ENCODE data around the gene RAPGEF4. TPM values are rescaled to one million over a fixed set of nuclear protein-coding genes. Genes with fewer than 3 reads are reported as not detected.
A peak's percentile ranks its signal among the peaks of the same experiment; 100 is the strongest.

Gene RAPGEF4
- total and polyA plus RNA-seq, 9 of the 15 experiments (the other 6 are each of a cell fraction or from before 2014, with no cell fraction given): 0.04 to 0.33 (median 0.13) TPM; not detected in 6

DNA sequence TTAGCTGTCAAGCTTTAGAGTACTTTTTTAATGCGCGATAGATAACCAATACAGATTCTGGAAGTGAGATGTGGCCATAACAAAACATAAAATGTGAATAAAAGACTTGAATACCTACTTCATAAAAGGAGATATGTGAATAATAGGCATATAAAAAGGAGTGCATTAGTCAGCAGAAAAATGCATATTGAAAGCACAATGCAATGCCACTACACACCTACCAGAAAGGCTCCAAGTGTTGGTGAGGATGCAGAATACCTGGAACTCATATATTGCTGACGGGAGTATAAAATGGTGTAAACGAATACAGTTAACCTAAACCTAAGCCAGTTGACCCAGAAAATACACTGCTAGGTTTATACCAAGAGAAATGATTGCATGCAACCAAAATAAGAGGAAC is 10.9 kb upstream of the RAPGEF4 start:
- 0% methylated on average over 4 of the region's 4 CpGs for WGBS (ENCODE audit: insufficient coverage, low coverage, missing lambda C conversion rate)
- intact Hi-C loops (cut with micrococcal nuclease): no loop called here

DNA sequence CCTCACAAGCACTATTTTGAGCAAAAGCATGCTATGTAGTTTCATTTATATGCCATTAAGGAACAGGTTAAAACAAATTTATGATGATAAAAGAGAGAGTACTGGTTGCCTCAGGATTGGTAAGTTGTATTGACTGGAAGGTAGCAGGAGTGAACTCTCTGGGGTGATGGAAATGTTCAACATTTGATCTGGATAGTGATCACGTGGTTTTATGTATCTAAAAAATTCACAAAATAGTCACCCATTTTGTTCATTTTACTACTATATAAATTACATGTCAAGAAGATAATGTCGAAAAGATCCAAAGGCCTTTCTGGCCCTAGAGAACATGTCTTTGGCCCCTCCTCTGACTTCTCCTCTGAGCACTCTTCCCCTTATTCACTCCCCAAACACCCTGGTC is 10.4 kb upstream of the RAPGEF4 start:
- Histone ChIP-seq H2AFZ (ENCODE audit: low read depth, low read length) (no peak overlapping the region), H3K9ac (ENCODE audit: insufficient read depth in 1 of 2, low read depth in 2 of 2, low read length in 2 of 2) (no peak overlapping the region), H3K9me3 (replicated peaks; ENCODE audit: control insufficient read depth, insufficient read depth, low read depth, low read length) (no peaks in the 10 kb centered on the region), H3K4me1 (replicated peaks in 1 of 2; ENCODE audit: control insufficient read depth in 2 of 2, insufficient read depth in 2 of 2, low read length in 2 of 2) (no peaks in the 10 kb centered on the region), H3K36me3 (ENCODE audit: control insufficient read depth, insufficient read depth, low read length) (no peaks in the 10 kb centered on the region), H3K9me1 (ENCODE audit: control insufficient read depth, insufficient read depth, low read length) (no peaks in the 10 kb centered on the region), H3K27me3 (ENCODE audit: control insufficient read depth in 2 of 2, insufficient read depth in 2 of 2, low read length in 2 of 2) (peaks cover 0 to 3% of the 10 kb centered on the region in 2 experiments; a peak in 1 of 5 replicates), H3K27ac (ENCODE audit: extremely low read depth, low read depth, low read length) (no peak overlapping the region), H3K4me2 (ENCODE audit: insufficient read depth, low read length) (no peak overlapping the region), H4K20me1 (replicated peaks; ENCODE audit: control insufficient read depth, insufficient read depth, low read length) (no peaks in the 10 kb centered on the region), H3K4me3 (no peak overlapping the region), H3K79me2 (ENCODE audit: control insufficient read depth, insufficient read depth, low read length) (no peaks in the 10 kb centered on the region)
- FAIRE-seq (no peak), DNase-seq (ENCODE audit: extremely low read depth in 1 of 4, low spot score in 3 of 4) (no peak), ATAC-seq (no peak)
- BruUV-seq (replicated peaks): no TSS peak
- ChIA-PET CTCF (ENCODE audit: low intra/inter-chr PET ratio) (no interaction called here), POLR2A (no interaction called here)
- in situ Hi-C loops (cut with MboI): no loop called here
- TF ChIP-seq ZNF121 (CRISPR knock-in tag; conservative IDR thresholded peaks at IDR 0.05) (no peak), TEAD2 (tag; IDR thresholded peaks at IDR 0.05) (no peak), BHLHE40 (IDR thresholded peaks at IDR 0.05; ENCODE audit: low read length) (no peak), ARID2 (IDR thresholded peaks at IDR 0.05) (no peak), TCF7L2 (IDR thresholded peaks at IDR 0.05; ENCODE audit: low read depth, low read length) (no peak)
- TF ChIP-seq, protein P1, sequence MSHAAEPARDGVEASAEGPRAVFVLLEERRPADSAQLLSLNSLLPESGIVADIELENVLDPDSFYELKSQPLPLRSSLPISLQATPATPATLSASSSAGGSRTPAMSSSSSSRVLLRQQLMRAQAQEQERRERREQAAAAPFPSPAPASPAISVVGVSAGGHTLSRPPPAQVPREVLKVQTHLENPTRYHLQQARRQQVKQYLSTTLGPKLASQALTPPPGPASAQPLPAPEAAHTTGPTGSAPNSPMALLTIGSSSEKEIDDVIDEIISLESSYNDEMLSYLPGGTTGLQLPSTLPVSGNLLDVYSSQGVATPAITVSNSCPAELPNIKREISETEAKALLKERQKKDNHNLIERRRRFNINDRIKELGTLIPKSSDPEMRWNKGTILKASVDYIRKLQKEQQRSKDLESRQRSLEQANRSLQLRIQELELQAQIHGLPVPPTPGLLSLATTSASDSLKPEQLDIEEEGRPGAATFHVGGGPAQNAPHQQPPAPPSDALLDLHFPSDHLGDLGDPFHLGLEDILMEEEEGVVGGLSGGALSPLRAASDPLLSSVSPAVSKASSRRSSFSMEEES (CRISPR knock-in tag; IDR thresholded peaks at IDR 0.05): peak; percentile 74
- intact Hi-C loops (cut with micrococcal nuclease): no loop called here
- WGBS (ENCODE audit: insufficient coverage, low coverage, missing lambda C conversion rate): 0% methylated on average over 2 of the region's 2 CpGs

More for the DNA sequence above, 10.9 kb upstream of the RAPGEF4 start:
- TF ChIP-seq NR4A1 (CRISPR knock-in tag; IDR thresholded peaks at IDR 0.05) (no peak), NR4A1 (tag; IDR thresholded peaks at IDR 0.05) (no peak), NFATC3 (IDR thresholded peaks at IDR 0.05) (no peak), BHLHE40 (IDR thresholded peaks at IDR 0.05; ENCODE audit: low read length) (no peak), MAFG (tag; conservative IDR thresholded peaks at IDR 0.05) (peak; percentile 19; the same call in 1 of the 2 replicates), POLR2B (IDR thresholded peaks at IDR 0.05; ENCODE audit: low read depth, partially characterized antibody) (no peak), MAFK (IDR thresholded peaks at IDR 0.05; ENCODE audit: low read length) (peak; percentile 18; the same call in 1 of the 2 replicates), XRCC3 (IDR thresholded peaks at IDR 0.05) (no peak), NFE2 (IDR thresholded peaks at IDR 0.05; ENCODE audit: low read depth) (no peak), ZNF316 (IDR thresholded peaks at IDR 0.05) (peak; percentile 60), POU5F1 (IDR thresholded peaks at IDR 0.05; ENCODE audit: borderline replicate concordance, low read depth, low read length, partially characterized antibody) (no peak), RBM15 (IDR thresholded peaks at IDR 0.05; ENCODE audit: insufficient read depth, low read length) (no peak), BCL6 (CRISPR knock-in tag; IDR thresholded peaks at IDR 0.05) (no peak), C11orf30 (IDR thresholded peaks at IDR 0.05; ENCODE audit: low read depth) (peak; percentile 22; the same call in 1 of the 2 replicates)
- Histone ChIP-seq H3K4me2 (ENCODE audit: insufficient read depth, low read length) (no peak overlapping the region), H3K9me1 (ENCODE audit: control insufficient read depth, insufficient read depth, low read length) (no peaks in the 10 kb centered on the region), H3K4me1 (replicated peaks in 1 of 2; ENCODE audit: control insufficient read depth in 2 of 2, insufficient read depth in 2 of 2, low read length in 2 of 2) (no peaks in the 10 kb centered on the region), H3K9ac (ENCODE audit: insufficient read depth in 1 of 2, low read depth in 2 of 2, low read length in 2 of 2) (no peak overlapping the region), H3K79me2 (ENCODE audit: control insufficient read depth, insufficient read depth, low read length) (no peaks in the 10 kb centered on the region), H3K27ac (ENCODE audit: extremely low read depth, low read depth, low read length) (no peak overlapping the region), H4K20me1 (replicated peaks; ENCODE audit: control insufficient read depth, insufficient read depth, low read length) (no peaks in the 10 kb centered on the region), H3K4me3 (no peak overlapping the region), H3K36me3 (ENCODE audit: control insufficient read depth, insufficient read depth, low read length) (no peaks in the 10 kb centered on the region), H2AFZ (ENCODE audit: low read depth, low read length) (no peak overlapping the region), H3K27me3 (ENCODE audit: control insufficient read depth in 2 of 2, insufficient read depth in 2 of 2, low read length in 2 of 2) (peaks cover 0 to 3% of the 10 kb centered on the region in 2 experiments; a peak in 1 of 5 replicates), H3K9me3 (replicated peaks; ENCODE audit: control insufficient read depth, insufficient read depth, low read depth, low read length) (no peaks in the 10 kb centered on the region)
- no peak for ATAC-seq
- FAIRE-seq: no peak
- no TSS peak for BruUV-seq (replicated peaks)
- CTCF ChIA-PET (ENCODE audit: low intra/inter-chr PET ratio): no interaction called here
- in situ Hi-C loops (cut with MboI): no loop called here
- POLR2A ChIA-PET: no interaction called here
- DNase-seq (ENCODE audit: extremely low read depth in 1 of 4, low spot score in 3 of 4): no peak

Measured in K562 (cell line).